A673 (cell line): ENCODE data around the gene SP140L.

ENCODE experiments used
- EZH2 ChIP-seq: fragments of 200-600 bp; sonication (generic); IDR thresholded peaks from 2 replicates; pipeline ENCODE4 v1.6.1; 2017; ENCODE audit warnings: borderline replicate concordance, low read depth, mild to moderate bottlenecking, mixed read lengths, antibody characterized with exemption, low read length; ENCODE audit not compliant: poor library complexity, severe bottlenecking
- TF ChIP-seq, protein P1 (sequence below): fragments of 300-800, 200-600 bp; sonication (generic); conservative IDR thresholded peaks from 2 replicates; pipeline ENCODE4 v1.5.1; 2017; ENCODE audit warnings: low read depth, mild to moderate bottlenecking, antibody characterized with exemption, low read length, moderate library complexity, mixed read lengths

DNA sequence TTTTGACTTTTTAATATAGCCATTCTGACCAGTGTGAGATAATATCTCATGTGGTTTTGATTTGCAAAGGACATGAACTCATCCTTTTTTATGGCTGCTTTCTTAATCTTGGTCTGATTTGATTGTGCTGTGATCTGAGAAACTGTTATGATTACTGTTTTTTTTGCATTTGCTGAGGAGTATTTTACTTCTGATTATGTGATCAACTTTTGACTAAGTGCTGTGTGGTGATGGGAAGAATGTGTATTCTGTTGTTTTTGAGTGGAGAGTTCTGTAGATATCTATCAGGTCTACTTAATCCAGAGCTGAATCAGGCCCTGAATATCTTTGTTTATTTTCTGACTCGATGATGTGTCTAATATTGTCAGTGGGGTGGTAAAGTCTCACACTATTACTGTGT is 16.8 kb downstream of the SP140L start:
- TF ChIP-seq, protein P1, sequence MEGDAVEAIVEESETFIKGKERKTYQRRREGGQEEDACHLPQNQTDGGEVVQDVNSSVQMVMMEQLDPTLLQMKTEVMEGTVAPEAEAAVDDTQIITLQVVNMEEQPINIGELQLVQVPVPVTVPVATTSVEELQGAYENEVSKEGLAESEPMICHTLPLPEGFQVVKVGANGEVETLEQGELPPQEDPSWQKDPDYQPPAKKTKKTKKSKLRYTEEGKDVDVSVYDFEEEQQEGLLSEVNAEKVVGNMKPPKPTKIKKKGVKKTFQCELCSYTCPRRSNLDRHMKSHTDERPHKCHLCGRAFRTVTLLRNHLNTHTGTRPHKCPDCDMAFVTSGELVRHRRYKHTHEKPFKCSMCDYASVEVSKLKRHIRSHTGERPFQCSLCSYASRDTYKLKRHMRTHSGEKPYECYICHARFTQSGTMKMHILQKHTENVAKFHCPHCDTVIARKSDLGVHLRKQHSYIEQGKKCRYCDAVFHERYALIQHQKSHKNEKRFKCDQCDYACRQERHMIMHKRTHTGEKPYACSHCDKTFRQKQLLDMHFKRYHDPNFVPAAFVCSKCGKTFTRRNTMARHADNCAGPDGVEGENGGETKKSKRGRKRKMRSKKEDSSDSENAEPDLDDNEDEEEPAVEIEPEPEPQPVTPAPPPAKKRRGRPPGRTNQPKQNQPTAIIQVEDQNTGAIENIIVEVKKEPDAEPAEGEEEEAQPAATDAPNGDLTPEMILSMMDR = no peak
- no peak for TF ChIP-seq EZH2
